H1 (cell line): Measurements from ENCODE around the gene ENDOD1. TPM values are rescaled to one million over a fixed set of nuclear protein-coding genes. Genes with fewer than 3 reads are reported as not detected.

Experiments used
- CTCF ChIA-PET: fragments of 300-600 bp; sonication (Branson Sonifier 250); formaldehyde crosslinking; loops from one replicate; lab custom pipeline; 2021; ENCODE audit not compliant: partially characterized antibody; lab: Charles Lee
- POLR2A ChIA-PET: fragments of 300-600 bp; sonication (Branson Sonifier 250); formaldehyde crosslinking; loops from one replicate; lab custom pipeline; 2021; ENCODE audit warnings: inconsistent platforms; ENCODE audit not compliant: partially characterized antibody; lab: Charles Lee
- DNase-seq, 2 experiments: peaks; one replicate each; pipeline versions ENCODE4 v3.0.0 to v3.0.0-alpha.2; 2010 to 2022; ENCODE audit warnings: low spot score in 2 of 2, low read depth in 1 of 2, mixed read lengths in 1 of 2
- FAIRE-seq: peaks from 2 replicates; lab custom pipeline; 2011; peaks lifted over from hg19 to GRCh38; lab: Jason Lieb, UNC
- H2AFZ ChIP-seq: 2 replicates; pipeline ENCODE4 v1.8.1; 2012; ENCODE audit warnings: low read length, inconsistent platforms
- H2AK5ac ChIP-seq: 2 replicates; pipeline ENCODE4 v1.6.1; 2013; ENCODE audit warnings: low read depth, low read length
- H2BK120ac ChIP-seq: replicated peaks from 2 replicates; pipeline ENCODE3; 2013; ENCODE audit warnings: low read depth, low read length, inconsistent platforms
- H2BK12ac ChIP-seq: 2 replicates; pipeline ENCODE4 v1.6.1; 2013; ENCODE audit warnings: low read depth, low read length
- H2BK15ac ChIP-seq: 2 replicates; pipeline ENCODE4 v1.6.1; 2013; ENCODE audit warnings: low read length
- H2BK20ac ChIP-seq: 2 replicates; pipeline ENCODE4 v1.6.1; 2013; ENCODE audit warnings: low read length
- H2BK5ac ChIP-seq: 2 replicates; pipeline ENCODE4 v1.6.1; 2013; ENCODE audit warnings: low read depth, low read length
- H3K14ac ChIP-seq: 2 replicates; pipeline ENCODE4 v1.6.1; 2013; ENCODE audit warnings: inconsistent platforms; ENCODE audit not compliant: insufficient read length
- H3K18ac ChIP-seq: 2 replicates; pipeline ENCODE4 v1.6.1; 2013; ENCODE audit warnings: low read length; ENCODE audit errors: extremely low read depth
- H3K23ac ChIP-seq: 2 replicates; pipeline ENCODE4 v1.6.1; 2013; ENCODE audit warnings: inconsistent platforms; ENCODE audit not compliant: insufficient read length
- H3K23me2 ChIP-seq: 2 replicates; pipeline ENCODE4 v1.6.1; 2013; ENCODE audit warnings: low read depth, low read length
- H3K27ac ChIP-seq: 2 replicates; pipeline ENCODE4 v1.6.1; 2011; ENCODE audit warnings: low read depth, low read length, inconsistent platforms
- H3K27me3 ChIP-seq, 4 experiments: replicated peaks in 1 of 4; 1 replicate in 1 of 4; 2 replicates in 3 of 4; pipeline versions ENCODE4 v1.6.1 to v1.8.1; 2011 to 2013; ENCODE audit warnings: low read length in 3 of 4, mild to moderate bottlenecking in 3 of 4, inconsistent platforms in 2 of 4, mixed read lengths in 2 of 4, moderate library complexity in 1 of 4; ENCODE audit not compliant: control insufficient read depth in 3 of 4, insufficient read depth in 3 of 4; ENCODE audit errors: extremely low read depth in 1 of 4
- H3K36me3 ChIP-seq, 4 experiments: 2 replicates each; pipeline versions ENCODE4 v1.6.1 to v1.8.1; 2011 to 2013; ENCODE audit warnings: mild to moderate bottlenecking in 4 of 4, low read length in 3 of 4, moderate library complexity in 2 of 4, control low read depth in 1 of 4, inconsistent platforms in 1 of 4; ENCODE audit not compliant: insufficient read depth in 4 of 4, control insufficient read depth in 2 of 4
- H3K4ac ChIP-seq: replicated peaks from 2 replicates; pipeline ENCODE3; 2013; ENCODE audit warnings: low read length, low read depth, mixed read lengths, inconsistent platforms; ENCODE audit not compliant: insufficient read length
- H3K4me1 ChIP-seq, 4 experiments: replicated peaks in 1 of 4; 1 replicate in 1 of 4; 2 replicates in 3 of 4; pipeline versions ENCODE4 v1.6.1 to v1.8.1; 2011 to 2013; ENCODE audit warnings: low read length in 3 of 4, inconsistent platforms in 2 of 4, mixed read lengths in 1 of 4; ENCODE audit not compliant: insufficient read depth in 4 of 4, control insufficient read depth in 3 of 4
- H3K4me2 ChIP-seq, 2 experiments: 2 replicates each; pipeline versions ENCODE4 v1.6.1 to v1.8.1; 2011 to 2013; ENCODE audit warnings: low read depth in 2 of 2, low read length in 2 of 2, control low read depth in 1 of 2, inconsistent platforms in 1 of 2, mild to moderate bottlenecking in 1 of 2; ENCODE audit not compliant: insufficient read depth in 1 of 2
- H3K4me3 ChIP-seq, 4 experiments: fragments of 200-600, 300-600 bp in 1 of 4; sonication (generic), shearing (Covaris generic), sonication (Bioruptor Twin) in 1 of 4; 2 replicates each; pipeline versions ENCODE4 v1.5.1 to v1.8.1; 2011 to 2016; ENCODE audit warnings: low read length in 4 of 4, low read depth in 3 of 4, control low read depth in 2 of 4, inconsistent platforms in 2 of 4, mild to moderate bottlenecking in 2 of 4, mixed read lengths in 1 of 4, moderate library complexity in 1 of 4; ENCODE audit not compliant: insufficient read depth in 2 of 4; ENCODE audit errors: extremely low read depth in 1 of 4
- H3K56ac ChIP-seq: replicated peaks from 2 replicates; pipeline ENCODE3; 2013; ENCODE audit warnings: low read depth, mild to moderate bottlenecking, mixed read lengths, low read length, inconsistent platforms; ENCODE audit not compliant: insufficient read length
- H3K79me1 ChIP-seq: 2 replicates; pipeline ENCODE4 v1.6.1; 2013; ENCODE audit warnings: low read depth, low read length, control low read depth
- H3K79me2 ChIP-seq, 2 experiments: 2 replicates each; pipeline versions ENCODE4 v1.6.1 to v1.8.1; 2012 to 2013; ENCODE audit warnings: low read length in 2 of 2, mild to moderate bottlenecking in 2 of 2, inconsistent platforms in 1 of 2; ENCODE audit not compliant: insufficient read depth in 2 of 2, control insufficient read depth in 1 of 2
- H3K9ac ChIP-seq, 4 experiments: replicated peaks in 1 of 4; 1 replicate in 1 of 4; 2 replicates in 3 of 4; pipeline versions ENCODE4 v1.6.1 to v1.8.1; 2011 to 2013; ENCODE audit warnings: low read depth in 3 of 4, low read length in 3 of 4, control low read depth in 2 of 4, mild to moderate bottlenecking in 2 of 4, moderate library complexity in 2 of 4, inconsistent platforms in 1 of 4; ENCODE audit errors: extremely low read depth in 1 of 4
- H3K9me3 ChIP-seq, 2 experiments: 2 replicates each; pipeline versions ENCODE4 v1.6.1 to v1.8.1; 2012 to 2013; ENCODE audit warnings: mild to moderate bottlenecking in 2 of 2, moderate library complexity in 2 of 2, control low read depth in 1 of 2, inconsistent platforms in 1 of 2, low read depth in 1 of 2, low read length in 1 of 2, mixed read lengths in 1 of 2; ENCODE audit not compliant: insufficient read depth in 2 of 2
- H4K20me1 ChIP-seq, 2 experiments: replicated peaks in 1 of 2; 2 replicates each; pipeline versions ENCODE3 to v1.8.1; 2011 to 2013; ENCODE audit warnings: inconsistent platforms in 2 of 2, low read length in 2 of 2, mild to moderate bottlenecking in 1 of 2; ENCODE audit not compliant: insufficient read depth in 2 of 2, control insufficient read depth in 1 of 2
- H4K5ac ChIP-seq: 2 replicates; pipeline ENCODE4 v1.6.1; 2013; ENCODE audit warnings: low read length, low read depth, mixed read lengths, inconsistent platforms; ENCODE audit not compliant: insufficient read length
- H4K8ac ChIP-seq: 2 replicates; pipeline ENCODE4 v1.8.0; 2013; ENCODE audit warnings: mild to moderate bottlenecking, moderate library complexity, low read length, inconsistent platforms; ENCODE audit not compliant: insufficient read depth; ENCODE audit errors: extremely low read depth
- H4K91ac ChIP-seq: replicated peaks from 2 replicates; pipeline ENCODE3; 2013; ENCODE audit warnings: low read length, mixed read lengths, inconsistent platforms; ENCODE audit not compliant: insufficient read length
- CBX8 ChIP-seq: fragments of 300-800, 300-1000 bp; sonication (generic); IDR thresholded peaks from 2 replicates; pipeline ENCODE4 v1.7.1; 2016; ENCODE audit warnings: low read depth, low read length, borderline replicate concordance
- EZH2 ChIP-seq: fragments of 200-600 bp; sonication (generic); IDR thresholded peaks from 2 replicates; pipeline ENCODE4 v1.7.1; 2012; ENCODE audit warnings: low read depth, mild to moderate bottlenecking, moderate library complexity, low read length, inconsistent platforms; ENCODE audit not compliant: severe bottlenecking
- PHF8 ChIP-seq: fragments of 200-600 bp; sonication (generic); conservative IDR thresholded peaks from 2 replicates; pipeline ENCODE4 v1.7.1; 2012; ENCODE audit warnings: low read depth, mild to moderate bottlenecking, inconsistent platforms, low read length, moderate library complexity
- POU5F1 ChIP-seq: IDR thresholded peaks from 2 replicates; pipeline ENCODE4 v1.6.1; 2011; ENCODE audit warnings: low read depth, mild to moderate bottlenecking, low read length, moderate library complexity
- RXRA ChIP-seq: IDR thresholded peaks from 2 replicates; pipeline ENCODE4 v1.6.1; 2011; ENCODE audit warnings: low read depth, mild to moderate bottlenecking, low read length, moderate library complexity; ENCODE audit not compliant: insufficient read depth
- WGBS, 2 experiments: shearing (Covaris generic) in 1 of 2; methylation state at CpG; one replicate each; pipeline versions ENCODE4 v1.1.6 to v1.1.7; 2013 to 2015; ENCODE audit warnings: low lambda C conversion rate in 2 of 2, mixed read lengths in 2 of 2, inconsistent platforms in 1 of 2, low coverage in 1 of 2, missing lambda C conversion rate in 1 of 2; ENCODE audit not compliant: insufficient replicate concordance in 2 of 2, insufficient coverage in 1 of 2, insufficient read length in 1 of 2; ENCODE audit errors: extremely low coverage in 1 of 2, missing lambda C conversion rate in 1 of 2; 5-methylcytosine and 5-hydroxymethylcytosine counted together
- long read RNA-seq, 2 experiments: library from RNA in 1 of 2; library from capped mRNA in 1 of 2; stranded (forward); transcript quantifications; one replicate each; pipeline ENCODE4 v2.0.0, GENCODE V29; 2021; ENCODE audit warnings: inconsistent platforms in 1 of 2
- polyA minus RNA-seq, 3 experiments: library from RNA; depleted of rRNA, polyadenylated mRNA; stranded (reverse); fragments of >200 nt; gene quantifications; 1 replicate in 2 of 3; 2 replicates in 1 of 3; pipeline ENCODE4 v1.2.3, GENCODE V29; 2011
- polyA plus RNA-seq, 7 experiments: library from polyadenylated mRNA; depleted of rRNA in 3 of 7; stranded (reverse) in 5 of 7; unstranded in 2 of 7; fragments of >200 nt in 5 of 7; fragments of 200-250 nt in 2 of 7; gene quantifications; 1 replicate in 5 of 7; 2 replicates in 1 of 7; 4 replicates in 1 of 7; pipeline versions ENCODE4 v1.2.1 to v1.2.3, GENCODE V29; 2011 to 2013; ENCODE audit warnings: missing spikeins in 2 of 7, mixed read lengths in 2 of 7
- total RNA-seq: library from RNA; stranded (reverse); fragmentation: NEBNext Ultra II Directional; extraction: Animal tissue kit (Norgen Biotek cat#: 25700); gene quantifications from 2 replicates; pipeline ENCODE4 v1.2.1, GENCODE V29; 2021

The ENDOD1 gene
- 2.2 and 2.5 TPM in 2 replicates for total RNA-seq
- 1.1 and 1.2 TPM in 2 replicates for polyA plus RNA-seq (2011; rRNA removed)
- 1.1 TPM for polyA plus RNA-seq (2011; cell fraction: cytosol; rRNA removed)
- polyA plus RNA-seq (2011; cell fraction: nucleus; rRNA removed) = 1.2 TPM
- polyA plus RNA-seq (2012, experiment 1 of 2) = 1.2 to 2.2 TPM (median 1.7 TPM) in 4 replicates
- polyA plus RNA-seq (2012, experiment 2 of 2) = 0.30 TPM
- polyA plus RNA-seq (2013, experiment 1 of 2) = 2.2 TPM
- 2.5 TPM for polyA plus RNA-seq (2013, experiment 2 of 2)
- polyA minus RNA-seq (2011; rRNA and poly(A)+ RNA removed) = 2.2 and 2.9 TPM in 2 replicates
- 0.73 TPM for polyA minus RNA-seq (2011; cell fraction: cytosol; rRNA and poly(A)+ RNA removed)
- polyA minus RNA-seq (2011; cell fraction: nucleus; rRNA and poly(A)+ RNA removed) = 3.4 TPM
- long read RNA-seq, experiment 1, full-length matches to known transcripts = 2 of 3 reads
- long read RNA-seq, experiment 1, partial matches to known transcripts = 0 of 3 reads
- long read RNA-seq, experiment 1, other reads (novel, unspliced or antisense) = 1 of 3 reads
- long read RNA-seq, experiment 2 = 0 reads

GRCh38 chr11:95089620-95090542 is at the start of gene ENDOD1:
Gene ENDOD1, plus strand, starts transcription at chr11:95089846. Its CDS starts 82 bp downstream, at chr11:95089928.
- Histone ChIP-seq H3K23me2 (peaks cover 11% of the 10 kb centered on the region), H2BK12ac (no peak within 1 kb of the TSS), H3K4ac (no peak within 1 kb of the TSS), H3K9me3 (no peaks in the 10 kb centered on the region), H3K79me2 (no peaks in the 10 kb centered on the region), H3K27me3 (peaks cover 4 to 32% (median 25%) of the 10 kb centered on the region in 4 experiments), H3K36me3 (no peaks in the 10 kb centered on the region), H3K14ac (no peak within 1 kb of the TSS), H3K79me1 (no peaks in the 10 kb centered on the region), H3K23ac (no peak within 1 kb of the TSS), H3K27ac (no peak within 1 kb of the TSS), H2BK120ac (no peak within 1 kb of the TSS), H2BK20ac (no peak within 1 kb of the TSS), H3K4me2 (peak within 1 kb of the TSS; percentile 75 to 93), H4K91ac (no peak within 1 kb of the TSS), H2BK5ac (no peak within 1 kb of the TSS), H2BK15ac (no peak within 1 kb of the TSS), H4K8ac (peak within 1 kb of the TSS; percentile 76), H3K9ac (peak within 1 kb of the TSS in 3 of 4 experiments; percentile 29 to 61 (median 46); a peak in 5 of 7 replicates), H3K18ac (peak within 1 kb of the TSS; percentile 39; the same call in 1 of the 2 replicates), H4K20me1 (no peaks in the 10 kb centered on the region), H3K56ac (no peak within 1 kb of the TSS), H3K4me3 (peak within 1 kb of the TSS; percentile 72 to 96 (median 86)), H4K5ac (peak within 1 kb of the TSS; percentile 28), H3K4me1 (peaks cover 0 to 6% (median 3%) of the 10 kb centered on the region in 4 experiments; a peak in 6 of 7 replicates), H2AK5ac (no peak within 1 kb of the TSS), H2AFZ (peak within 1 kb of the TSS; percentile 79; the same call in 1 of the 2 replicates)
- ChIA-PET CTCF (interaction anchor here (0.8 to 9.0 kb wide), 8 partner anchors 8 to 62 kb away, joined by 3 to 127 read pairs (median 24); partner anchors contain the start of gene SRSF8), POLR2A (interaction anchor here (0.7 to 5.6 kb wide), 9 partner anchors 9 to 60 kb away, joined by 3 to 44 read pairs (median 3); partner anchors contain the start of gene SRSF8)
- WGBS, 2 experiments = 0% methylated on average over 66 of the region's 106 CpGs; no CpG with 5 or more reads in 1 of the 2 experiments
- DNase-seq (peak in 1 of 2 experiments; percentile 83), FAIRE-seq (no peak)
- TF ChIP-seq EZH2 = no peak
- TF ChIP-seq POU5F1 = no peak
- no peak for TF ChIP-seq RXRA
- no peak for TF ChIP-seq CBX8
- TF ChIP-seq PHF8 = peak; percentile 9; the same call in 1 of the 2 replicates
